IMR-90 (cell line): ENCODE measurements around the gene CADM4. TPM values are rescaled to one million over a fixed set of nuclear protein-coding genes. Genes with fewer than 3 reads are reported as not detected.
A peak's percentile ranks its signal among the peaks of the same experiment; 100 is the strongest.

Experiments
- ATAC-seq: fragments of 200-7000 bp; cut with Tn5 transposase; 2 replicates; pipeline ENCODE4 v1.9.1; 2020; ENCODE audit warnings: low read depth, mild to moderate bottlenecking, moderate library complexity
- BruUV-seq: library from RNA; stranded (reverse); fragments of 400-500 nt; replicated peaks from 2 replicates; lab custom pipeline; 2021; lab: Mats Ljungman, UMichigan
- CTCF ChIA-PET: fragments of 300-600 bp; formaldehyde crosslinking; extraction: SDS; loops from one replicate; lab custom pipeline; 2021; ENCODE audit warnings: antibody characterized with exemption; lab: Yijun Ruan, JAX
- POLR2A ChIA-PET: fragments of 300-600 bp; sonication (Branson Sonifier 250); formaldehyde crosslinking; loops from one replicate; lab custom pipeline; 2022; ENCODE audit warnings: antibody characterized with exemption; ENCODE audit not compliant: unreplicated experiment; lab: Charles Lee
- DNase-seq: peaks from one replicate; pipeline ENCODE4 v3.0.0; 2013
- H2AFZ ChIP-seq: replicated peaks from 2 replicates; pipeline ENCODE3; 2013; ENCODE audit warnings: low read length, mild to moderate bottlenecking; ENCODE audit not compliant: poor library complexity
- H2AK5ac ChIP-seq: 2 replicates; pipeline ENCODE4 v1.6.1; 2013; ENCODE audit warnings: low read depth, low read length, inconsistent platforms
- H2AK9ac ChIP-seq: replicated peaks from 2 replicates; pipeline ENCODE3; 2013; ENCODE audit warnings: mild to moderate bottlenecking, low read depth, low read length, moderate library complexity; ENCODE audit not compliant: poor library complexity
- H2BK120ac ChIP-seq: 2 replicates; pipeline ENCODE4 v1.6.1; 2013; ENCODE audit warnings: low read depth, low read length, inconsistent platforms
- H2BK15ac ChIP-seq: 3 replicates; pipeline ENCODE4 v1.6.1; 2013; ENCODE audit warnings: low read depth, low read length, inconsistent platforms
- H2BK20ac ChIP-seq: 2 replicates; pipeline ENCODE4 v1.6.1; 2013; ENCODE audit warnings: low read depth, mild to moderate bottlenecking, inconsistent platforms, low read length, moderate library complexity
- H2BK5ac ChIP-seq: 2 replicates; pipeline ENCODE4 v1.6.1; 2013; ENCODE audit warnings: mild to moderate bottlenecking, low read depth, low read length, inconsistent platforms; ENCODE audit not compliant: poor library complexity, severe bottlenecking
- H3K14ac ChIP-seq: replicated peaks from 2 replicates; pipeline ENCODE4 v1.6.1; 2013; ENCODE audit warnings: low read depth, low read length, inconsistent platforms
- H3K18ac ChIP-seq: 2 replicates; pipeline ENCODE4 v1.6.1; 2013; ENCODE audit warnings: low read depth, low read length, control low read depth
- H3K23ac ChIP-seq: 2 replicates; pipeline ENCODE4 v1.6.1; 2013; ENCODE audit warnings: low read depth, low read length, inconsistent platforms
- H3K27ac ChIP-seq: 2 replicates; pipeline ENCODE4 v1.5.1; 2013; ENCODE audit warnings: mild to moderate bottlenecking, control low read depth, low read length; ENCODE audit not compliant: insufficient read depth
- H3K27me3 ChIP-seq: 2 replicates; pipeline ENCODE4 v1.6.1; 2013; ENCODE audit warnings: low read length; ENCODE audit not compliant: control insufficient read depth, insufficient read depth
- H3K36me3 ChIP-seq: 2 replicates; pipeline ENCODE4 v1.6.1; 2013; ENCODE audit warnings: low read length, mixed read lengths; ENCODE audit not compliant: control insufficient read depth, insufficient read depth
- H3K4ac ChIP-seq: 2 replicates; pipeline ENCODE4 v1.6.1; 2013; ENCODE audit warnings: low read depth, low read length, inconsistent platforms
- H3K4me1 ChIP-seq: 2 replicates; pipeline ENCODE4 v1.6.1; 2013; ENCODE audit warnings: low read length, mixed read lengths; ENCODE audit not compliant: control insufficient read depth, insufficient read depth
- H3K4me2 ChIP-seq: 2 replicates; pipeline ENCODE4 v1.6.1; 2013; ENCODE audit warnings: low read depth, mild to moderate bottlenecking, control low read depth, low read length, moderate library complexity
- H3K4me3 ChIP-seq: 2 replicates; pipeline ENCODE4 v1.5.1; 2013; ENCODE audit warnings: low read depth, mild to moderate bottlenecking, control low read depth, low read length, moderate library complexity; ENCODE audit not compliant: insufficient read depth
- H3K56ac ChIP-seq: 2 replicates; pipeline ENCODE4 v1.6.1; 2013; ENCODE audit warnings: low read length, inconsistent platforms; ENCODE audit not compliant: insufficient read depth; ENCODE audit errors: extremely low read depth
- H3K79me1 ChIP-seq, 2 experiments: 2 replicates each; pipeline ENCODE4 v1.6.1; 2013; ENCODE audit warnings: low read length in 2 of 2, inconsistent platforms in 1 of 2, low read depth in 1 of 2
- H3K9ac ChIP-seq: 2 replicates; pipeline ENCODE4 v1.6.1; 2013; ENCODE audit warnings: low read depth, low read length, control low read depth
- H3K9me1 ChIP-seq: 2 replicates; pipeline ENCODE4 v1.6.1; 2013; ENCODE audit warnings: low read length, inconsistent platforms; ENCODE audit not compliant: insufficient read depth
- H3K9me3 ChIP-seq: 2 replicates; pipeline ENCODE4 v1.6.1; 2013; ENCODE audit warnings: low read length; ENCODE audit not compliant: control insufficient read depth, insufficient read depth
- H4K20me1 ChIP-seq: 2 replicates; pipeline ENCODE4 v1.6.1; 2013; ENCODE audit warnings: low read length, inconsistent platforms; ENCODE audit not compliant: insufficient read depth
- H4K5ac ChIP-seq: 2 replicates; pipeline ENCODE4 v1.6.1; 2013; ENCODE audit warnings: mild to moderate bottlenecking, low read depth, low read length, control low read depth
- H4K8ac ChIP-seq, 2 experiments: 2 replicates each; pipeline ENCODE4 v1.6.1; 2013; ENCODE audit warnings: low read depth in 2 of 2, low read length in 2 of 2, control low read depth in 1 of 2, inconsistent platforms in 1 of 2
- H4K91ac ChIP-seq: 2 replicates; pipeline ENCODE4 v1.6.1; 2013; ENCODE audit warnings: low read depth, low read length, inconsistent platforms; ENCODE audit not compliant: insufficient read depth
- CEBPB ChIP-seq: IDR thresholded peaks from 2 replicates; pipeline ENCODE4 v1.6.1; 2012; ENCODE audit warnings: low read depth, low read length, improper control_type of control experiment
- WGBS, 2 experiments: methylation state at CpG; one replicate each; pipeline versions ENCODE4 v1.1.5 to v1.1.7; 2013; ENCODE audit warnings: missing lambda C conversion rate in 2 of 2; ENCODE audit not compliant: insufficient read length in 1 of 2; ENCODE audit errors: extremely low coverage in 2 of 2; 5-methylcytosine and 5-hydroxymethylcytosine counted together
- dilution Hi-C: fragments of 300-500 bp; cut with HindIII; formaldehyde crosslinking; loops from one replicate; pipeline ENCODE4 v1.14.3; 2018; ENCODE audit warnings: low sequenced_read_pairs; ENCODE audit not compliant: unreplicated experiment
- in situ Hi-C: fragments of 300-500 bp; cut with MboI; formaldehyde crosslinking; loops from 3 replicates; pipeline ENCODE4 v1.14.3; 2019; ENCODE audit warnings: low sequenced_read_pairs, inconsistent platforms, mixed read lengths
- intact Hi-C: fragments of 100-400 bp; cut with micrococcal nuclease; formaldehyde crosslinking; loops from 2 replicates; pipeline ENCODE4 v1.10.0; 2022
- polyA plus RNA-seq, 3 experiments: library from polyadenylated mRNA; depleted of rRNA; stranded (reverse); fragments of >200 nt; gene quantifications; 2 replicates each; pipeline ENCODE4 v1.2.3, GENCODE V29; 2012; ENCODE audit warnings: low replicate concordance in 1 of 3
- total RNA-seq: library from RNA; depleted of rRNA; stranded (reverse); fragments of >200 nt; gene quantifications from 2 replicates; pipeline ENCODE4 v1.2.3, GENCODE V29; 2012

CADM4 gene
- total and polyA plus RNA-seq, 2 of the 4 experiments (the other 2 are of a cell fraction), result 2.0 to 4.9 TPM

- Histone ChIP-seq H2BK120ac (no peak overlapping the region), H3K79me1 (peaks cover 36 to 51% of the 10 kb centered on the region in 2 experiments), H4K91ac (no peak overlapping the region), H2AFZ (peak overlapping the region; percentile 6), H3K36me3 (peaks cover 31% of the 10 kb centered on the region), H3K27ac (peak overlapping the region; percentile 1; the same call in 1 of the 2 replicates), H3K4me1 (peaks cover 8% of the 10 kb centered on the region), H3K9me3 (no peaks in the 10 kb centered on the region), H2BK20ac (no peak overlapping the region), H4K5ac (no peak overlapping the region), H2BK5ac (no peak overlapping the region), H3K27me3 (no peaks in the 10 kb centered on the region), H2BK15ac (no peak overlapping the region), H3K4ac (no peak overlapping the region; the same call in 1 of the 2 replicates), H3K23ac (peak overlapping the region; percentile 53; the same call in 1 of the 2 replicates), H2AK5ac (no peak overlapping the region), H2AK9ac (peak overlapping the region; percentile 13), H3K4me2 (peak overlapping the region; percentile 85), H3K4me3 (peak overlapping the region; percentile 38), H3K14ac (peak overlapping the region; percentile 34), H4K8ac (0 out of 4 replicates have a peak overlapping the region, but pooled peaks of 1 of the 2 experiments have one; percentile 11), H3K56ac (no peak overlapping the region), H4K20me1 (peaks cover 41% of the 10 kb centered on the region), H3K18ac (no peak overlapping the region), H3K9ac (peak overlapping the region; percentile 37; the same call in 1 of the 2 replicates), H3K9me1 (peaks cover 18% of the 10 kb centered on the region)
- ChIA-PET CTCF (interaction anchor here (0.6 to 1.2 kb wide), 7 partner anchors 58 to 221 kb away, joined by 3 to 4 read pairs (median 3); no protein-coding TSS in a partner anchor), POLR2A (interaction anchor here (1.1 kb wide), 1 partner anchor 75 kb away, joined by 3 read pairs; no protein-coding TSS in a partner anchor)
- intact Hi-C loops (loop anchor here (2.0 to 10.0 kb wide), 2 partner anchors 69 to 563 kb away; no protein-coding TSS in a partner anchor), dilution Hi-C loops (no loop called here), in situ Hi-C loops (no loop called here)
- DNase-seq, result peak; percentile 20
- no peak for ATAC-seq
- TF ChIP-seq CEBPB, result no peak
- 4% methylated on average over 24 of the region's 29 CpGs; no CpG with 5 or more reads in 1 of the 2 experiments for WGBS, 2 experiments
- no TSS peak for BruUV-seq
These were observed 28.3 kb upstream of the CADM4 start for GRCh38 chr19:43667876-43668405.
